Activated effector memory CD4-positive, alpha-beta T cell treated with Interleukin-2 at 50 U/mL for 16 hours (primary cell): ENCODE measurements around the gene ZNF507.
"Not testable (repeated sequence)": the region's sequence is repeated elsewhere in the genome, so short reads cannot be mapped to it uniquely, and the experiment has no call there.

Source experiments
- DNase-seq: peaks from one replicate; pipeline ENCODE4 v3.0.0-alpha.2; 2020

The ZNF507 gene

GRCh38 chr19:32415669-32416068, 70.3 kb downstream of the ZNF507 start:
- DNase-seq = no peak

- DNase-seq = no peak
Measured at GRCh38 chr19:32416749-32417456, 71.5 kb downstream of the ZNF507 start.

GRCh38 chr19:32418155-32418554, 72.7 kb downstream of the ZNF507 start:
- no peak for DNase-seq

GRCh38 chr19:32421589-32422361, 76.4 kb downstream of the ZNF507 start:
- DNase-seq = no peak

GRCh38 chr19:32422435-32422834, 77.0 kb downstream of the ZNF507 start:
- DNase-seq = no peak

GRCh38 chr19:32423944-32424343, 78.5 kb downstream of the ZNF507 start:
- DNase-seq = not testable (repeated sequence)

GRCh38 chr19:32427536-32427935, 82.1 kb downstream of the ZNF507 start:
- DNase-seq = no peak

GRCh38 chr19:32436692-32437091, 91.3 kb downstream of the ZNF507 start:
- no peak for DNase-seq

GRCh38 chr19:32437096-32437495, 91.7 kb downstream of the ZNF507 start:
- DNase-seq = no peak
